ENCODE measurements around the gene NLGN1. TPM values are rescaled to one million over a fixed set of nuclear protein-coding genes. Genes with fewer than 3 reads are reported as not detected.
"Not testable (repeated sequence)": the region's sequence is repeated elsewhere in the genome, so short reads cannot be mapped to it uniquely, and the experiment has no call there.

Gene NLGN1
- total RNA-seq, 1 donor from 2014 or later, result 6.5 TPM

- DNase-seq (ENCODE audit: low spot score), result no peak
Measured at GRCh38 chr3:173552526-173552925, 155.0 kb downstream of the NLGN1 start.

DNA sequence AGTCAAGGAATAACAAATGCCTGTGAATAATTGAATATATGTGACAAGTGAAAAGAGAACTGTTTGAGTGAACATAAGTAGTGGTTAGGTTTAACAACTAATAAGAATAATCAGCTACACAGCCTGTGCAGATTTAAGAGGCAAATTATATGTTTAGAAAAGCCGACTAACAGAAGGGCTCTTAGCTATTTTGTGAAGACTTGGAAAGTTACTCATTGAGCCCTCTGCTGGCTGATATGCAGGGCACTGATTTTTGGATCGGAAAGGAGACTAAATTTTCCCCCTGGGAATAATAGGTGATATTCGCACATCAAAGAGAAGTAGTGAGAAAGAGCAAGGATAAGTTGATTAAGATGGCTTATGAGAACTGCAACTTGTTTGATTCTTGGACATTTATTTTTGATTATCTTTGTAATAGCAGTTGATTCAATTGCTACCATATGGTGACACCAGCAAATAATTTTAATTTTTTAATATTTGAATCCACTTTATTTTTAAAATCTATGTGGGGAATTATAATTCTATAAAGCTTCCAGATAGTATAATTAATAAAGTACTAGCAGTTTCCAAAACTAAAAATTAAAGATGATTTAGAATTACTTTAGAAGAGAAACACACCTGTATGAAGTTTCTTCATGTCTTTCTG is 156.2 kb downstream of the NLGN1 start:
- no peak for DNase-seq (ENCODE audit: low spot score)

GRCh38 chr3:173556546-173556945 is 159.0 kb downstream of the NLGN1 start:
- DNase-seq (ENCODE audit: low spot score), result no peak

- DNase-seq (ENCODE audit: low spot score), result no peak
Measured at GRCh38 chr3:173567997-173568396, 170.5 kb downstream of the NLGN1 start.

DNA sequence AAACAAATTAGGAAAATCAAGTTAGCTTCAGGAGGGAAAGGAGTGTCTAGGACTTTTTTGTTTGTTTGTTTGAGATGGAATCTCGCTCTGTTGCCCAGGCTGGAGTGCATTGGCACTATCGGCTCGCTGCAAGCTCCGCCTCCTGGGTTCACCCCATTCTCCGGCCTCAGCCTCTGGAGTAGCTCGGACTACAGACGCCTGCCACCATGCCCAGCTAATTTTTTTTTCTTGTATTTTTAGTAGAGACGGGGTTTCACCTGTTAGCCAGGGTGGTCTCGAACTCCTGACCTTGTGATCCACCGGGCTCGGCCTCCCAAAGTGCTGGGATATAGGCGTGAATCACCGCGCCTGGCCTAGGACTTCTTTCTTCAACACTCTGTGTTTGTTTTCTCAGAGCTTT is 171.1 kb downstream of the NLGN1 start:
- no peak for DNase-seq (ENCODE audit: low spot score)

DNA sequence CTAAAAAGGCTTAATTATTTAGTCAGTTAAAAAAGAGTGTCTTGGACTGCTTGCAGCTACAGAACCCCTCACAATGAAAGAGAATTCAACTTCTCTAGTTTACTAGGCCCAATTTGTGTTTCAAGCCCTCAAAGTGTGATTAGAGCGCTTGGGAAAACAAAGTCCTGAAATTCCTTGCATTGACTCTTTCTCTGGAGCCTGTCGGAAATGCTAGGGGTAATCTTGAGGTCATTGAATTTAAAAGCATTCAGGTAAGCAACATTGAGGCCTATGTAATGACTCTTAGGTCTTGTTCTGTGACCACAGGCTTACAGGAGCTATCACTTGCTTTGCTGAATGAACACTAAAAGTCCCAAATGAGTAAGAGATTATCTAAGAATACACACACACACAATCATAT is 186.0 kb downstream of the NLGN1 start:
- DNase-seq (ENCODE audit: low spot score), result no peak

DNA sequence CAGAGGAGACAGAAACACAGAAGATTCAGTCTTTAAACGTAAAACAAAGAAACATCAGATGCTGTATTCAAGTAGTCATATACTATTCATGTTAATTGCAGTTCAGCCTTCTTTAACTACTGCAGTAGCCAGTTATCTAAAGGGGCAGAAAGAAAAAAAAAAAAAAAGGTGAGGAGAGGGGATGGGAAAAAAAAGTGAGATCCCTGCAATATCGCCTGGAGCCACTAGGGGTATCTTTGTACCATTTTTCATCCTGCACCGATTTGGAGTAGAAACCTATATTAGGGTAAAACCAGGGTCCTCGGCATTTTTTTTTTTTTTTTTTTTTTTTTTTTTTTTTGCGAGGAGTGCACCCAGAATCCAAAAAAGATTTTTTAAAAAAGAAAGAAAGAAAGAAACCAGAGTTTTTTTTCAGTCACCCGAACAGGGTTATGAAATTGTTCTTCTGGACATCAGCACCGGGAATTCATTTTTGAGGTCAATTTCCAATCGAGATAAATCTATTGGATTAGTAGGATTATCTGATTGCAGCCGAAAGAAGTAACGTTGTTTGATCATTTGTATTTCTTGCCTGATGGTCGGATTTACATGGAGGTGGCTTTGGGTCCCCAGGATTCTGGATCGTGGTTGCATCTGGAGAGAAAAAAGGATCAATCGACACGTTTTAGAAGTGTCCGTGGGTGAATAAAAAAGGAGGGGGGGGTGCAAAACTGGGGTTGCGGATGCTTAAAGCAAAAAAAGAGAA is 186.7 kb downstream of the NLGN1 start:
- DNase-seq (ENCODE audit: low spot score), result no peak

DNA sequence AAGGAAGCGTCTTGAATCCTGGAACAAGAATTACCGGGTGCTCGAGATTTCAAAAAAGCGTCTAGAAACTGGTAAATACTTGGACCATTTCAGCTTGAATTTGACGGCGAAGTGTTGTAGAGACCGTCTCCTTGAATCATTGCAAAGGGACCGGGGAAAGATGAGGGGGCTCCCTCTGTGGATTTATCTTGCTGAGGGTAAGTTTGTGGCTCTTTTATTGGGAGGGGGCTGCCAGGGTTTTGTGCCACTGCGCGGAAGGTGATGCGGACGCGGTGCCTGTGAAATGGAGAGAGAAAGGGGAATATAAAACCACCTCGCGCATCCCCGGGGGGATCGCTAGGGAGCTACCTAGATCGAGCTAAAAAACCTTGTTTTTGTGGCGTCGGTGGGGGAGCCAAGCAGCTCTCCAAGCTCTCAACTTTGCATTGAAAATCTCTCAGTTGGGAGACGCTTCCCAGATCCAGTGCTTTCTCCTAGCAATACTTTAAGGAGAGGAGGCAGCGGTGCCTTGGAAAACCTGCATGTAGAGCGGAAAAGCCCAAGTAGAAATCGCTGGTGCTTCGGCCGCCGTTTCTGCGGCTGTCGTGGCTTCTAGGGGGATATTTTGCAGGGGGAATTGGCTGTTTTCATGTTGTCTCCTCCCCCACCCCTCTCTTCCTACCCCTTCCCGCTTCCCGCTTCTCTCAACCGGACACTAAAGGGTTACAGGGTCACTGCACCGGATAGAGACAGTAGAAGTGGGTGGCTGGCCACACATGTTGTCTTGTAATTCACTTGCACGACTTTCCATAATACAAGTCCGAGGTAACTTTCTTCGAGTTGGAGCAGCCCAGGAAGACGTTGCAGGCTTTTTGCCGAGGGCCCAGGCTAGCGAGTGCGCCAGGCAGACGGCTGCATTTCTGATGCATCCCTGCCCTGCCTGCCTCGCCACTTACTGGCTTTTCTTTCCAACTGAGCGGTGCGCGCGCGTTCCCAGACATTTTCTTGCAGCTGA is 187.6 kb downstream of the NLGN1 start:
- DNase-seq (ENCODE audit: low spot score), result no peak

GRCh38 chr3:173586166-173586565 is 188.6 kb downstream of the NLGN1 start:
- DNase-seq (ENCODE audit: low spot score), result no peak

- DNase-seq (ENCODE audit: low spot score), result no peak
Measured at GRCh38 chr3:173587055-173587454, 189.5 kb downstream of the NLGN1 start.

DNA sequence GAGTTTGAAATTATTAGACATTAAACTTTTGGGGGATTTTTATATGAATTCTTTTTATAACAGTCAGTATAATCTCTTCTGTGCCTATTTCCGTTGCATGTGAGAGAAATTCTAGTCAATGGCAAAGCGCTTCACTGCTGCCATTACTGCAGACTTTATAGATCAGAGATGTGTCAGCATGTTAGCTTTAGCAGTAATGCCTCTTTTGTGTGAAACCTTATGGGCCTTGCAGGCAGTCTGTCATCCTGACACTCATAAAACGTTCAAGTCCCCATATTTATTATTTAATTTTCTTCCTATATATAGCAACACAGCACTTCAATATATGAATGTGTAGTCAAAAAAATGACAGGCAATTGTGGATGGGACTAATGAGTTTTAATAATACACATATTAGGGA is 191.0 kb downstream of the NLGN1 start:
- no peak for DNase-seq (ENCODE audit: low spot score)

GRCh38 chr3:173589116-173589515 is 191.6 kb downstream of the NLGN1 start:
- DNase-seq (ENCODE audit: low spot score), result no peak

DNA sequence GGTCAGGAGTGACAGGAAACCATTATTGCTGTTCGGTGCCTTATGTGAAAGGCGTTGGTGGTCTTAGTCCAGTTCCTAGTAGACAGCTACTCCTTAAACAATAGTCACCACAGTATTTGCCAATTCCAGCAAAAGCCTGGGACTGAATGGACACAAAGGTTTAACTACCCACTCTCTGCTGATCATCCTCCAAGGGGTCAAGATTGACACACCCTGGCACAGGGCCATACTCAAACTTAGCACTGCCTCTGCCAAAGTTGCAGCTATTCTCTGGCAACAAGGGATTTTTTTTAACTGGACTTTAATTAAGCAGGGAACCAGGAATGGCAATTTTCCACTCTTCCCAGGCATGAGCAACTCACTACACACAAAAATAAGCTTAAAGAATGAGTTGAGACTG is 193.9 kb downstream of the NLGN1 start:
- no peak for DNase-seq (ENCODE audit: low spot score)

- not testable (repeated sequence) for DNase-seq (ENCODE audit: low spot score)
Measured at GRCh38 chr3:173594881-173595280, 197.3 kb downstream of the NLGN1 start.

DNA sequence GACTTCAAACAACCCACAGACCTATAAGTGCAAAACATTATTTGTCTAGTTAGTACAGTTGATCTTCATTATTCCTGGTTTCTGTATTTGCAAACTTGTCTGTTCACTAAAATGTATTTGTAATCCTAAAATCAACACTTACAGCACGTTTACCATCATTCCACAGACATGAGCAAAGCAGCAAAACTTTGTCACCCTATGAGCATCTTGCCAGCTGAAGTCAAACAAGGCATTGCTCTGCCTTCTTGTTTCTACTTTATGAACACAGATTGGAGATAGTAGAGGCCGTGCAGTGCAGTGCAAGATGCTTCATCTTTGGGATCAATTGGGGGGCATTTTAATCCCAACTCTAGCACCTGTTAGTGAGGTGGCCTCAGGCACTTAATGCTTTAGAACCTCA is 202.1 kb downstream of the NLGN1 start:
- DNase-seq (ENCODE audit: low spot score), result no peak

DNA sequence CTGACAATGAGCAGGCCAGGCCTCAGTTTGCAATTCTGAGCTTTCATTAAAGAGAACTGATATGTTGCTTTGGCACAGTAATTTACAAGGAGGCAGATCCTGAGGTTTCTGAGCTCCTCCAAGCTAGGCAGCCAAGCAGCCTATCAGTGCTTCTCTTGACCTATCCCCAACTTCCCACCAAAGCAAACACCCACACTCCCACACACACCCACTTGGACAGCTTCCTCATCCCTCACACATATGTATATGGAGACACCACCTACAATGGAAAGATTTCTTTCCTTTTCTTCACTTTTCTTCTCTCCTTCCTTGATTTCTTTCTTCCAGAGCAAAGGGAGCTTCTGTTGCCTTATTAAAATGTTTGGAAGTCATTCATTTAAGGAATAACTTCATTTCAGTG is 217.0 kb downstream of the NLGN1 start:
- DNase-seq (ENCODE audit: low spot score), result no peak

GRCh38 chr3:173615661-173616060 is 218.1 kb downstream of the NLGN1 start:
- no peak for DNase-seq (ENCODE audit: low spot score)

DNA sequence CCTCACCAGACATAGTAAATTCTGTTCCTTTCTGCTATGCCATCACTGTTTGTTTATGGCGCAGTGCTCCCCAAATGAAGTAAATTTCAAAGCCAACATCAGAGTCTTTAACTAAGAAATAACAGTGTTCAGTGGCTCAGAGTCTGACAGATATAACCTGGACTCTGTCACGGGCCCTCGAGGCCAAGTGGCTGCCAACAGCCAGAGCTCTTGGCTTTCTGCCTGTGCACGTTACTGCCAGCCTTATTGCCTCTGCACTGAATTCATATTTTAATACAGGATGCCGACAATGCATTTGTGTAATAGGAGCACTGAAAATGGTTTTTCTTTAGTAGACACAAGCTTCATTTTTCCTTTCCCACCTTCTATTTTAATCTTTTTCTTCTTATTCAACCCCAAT is 219.9 kb downstream of the NLGN1 start:
- no peak for DNase-seq (ENCODE audit: low spot score)

DNA sequence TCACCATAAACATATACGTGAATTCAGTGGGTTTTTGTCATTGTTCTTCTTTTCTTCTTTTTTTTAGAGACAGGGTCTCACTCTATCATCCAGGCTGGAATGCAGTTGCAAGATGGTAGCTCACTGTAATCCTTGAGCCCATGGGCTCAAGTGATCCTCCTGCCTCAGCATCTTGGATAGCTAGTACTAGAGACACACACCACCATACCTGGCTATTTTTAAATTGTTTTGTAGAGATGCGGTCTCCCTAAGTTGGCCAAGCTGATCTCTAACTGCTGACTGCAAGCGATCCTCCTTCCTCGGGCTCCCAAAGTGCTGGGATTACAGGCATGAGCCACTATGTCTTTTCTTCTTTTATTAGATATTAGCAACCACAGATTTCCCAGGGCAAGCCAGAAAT is 220.6 kb downstream of the NLGN1 start:
- DNase-seq (ENCODE audit: low spot score), result no peak

GRCh38 chr3:173618703-173619102 is 221.2 kb downstream of the NLGN1 start:
- no peak for DNase-seq (ENCODE audit: low spot score)

GRCh38 chr3:173622166-173622565 is 224.6 kb downstream of the NLGN1 start:
- DNase-seq (ENCODE audit: low spot score), result no peak

- DNase-seq (ENCODE audit: low spot score), result no peak
Measured at GRCh38 chr3:173624086-173624485, 226.5 kb downstream of the NLGN1 start.

Measured in mesenteric fat pad (tissue), 1 donor.